Astrocyte (in vitro differentiated cells and primary cell): ENCODE data around the gene RCN2.

Experiments used
- EZH2 ChIP-seq: IDR thresholded peaks from 2 replicates; pipeline ENCODE4 v1.6.1; 2012; ENCODE audit warnings: mild to moderate bottlenecking, low read length, inconsistent platforms; ENCODE audit not compliant: insufficient read depth
- TF ChIP-seq, protein P1 (sequence below): IDR thresholded peaks from 2 replicates; pipeline ENCODE4 v1.5.1; 2011; ENCODE audit warnings: low read depth, mild to moderate bottlenecking, inconsistent platforms, low read length, moderate library complexity; ENCODE audit not compliant: insufficient read depth

DNA sequence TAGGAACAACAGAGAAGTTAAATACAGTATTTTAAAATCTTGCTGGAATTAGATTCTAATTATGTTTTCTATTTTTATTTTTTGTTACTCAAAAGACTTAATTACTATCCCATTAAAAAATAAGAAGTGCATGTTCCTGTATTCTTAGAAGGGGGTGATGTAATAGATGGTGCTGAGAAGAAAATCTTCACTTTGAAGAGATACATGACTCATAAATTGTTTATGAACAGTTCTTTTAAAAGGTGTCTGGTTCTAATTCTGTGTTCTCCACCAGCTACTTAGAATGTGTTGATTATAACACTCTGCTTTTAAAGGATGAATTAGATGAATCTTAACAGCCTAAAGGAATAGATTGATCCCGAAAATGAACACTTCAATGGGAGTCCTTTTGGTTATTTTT is 8.2 kb downstream of the RCN2 start:
- TF ChIP-seq, protein P1, sequence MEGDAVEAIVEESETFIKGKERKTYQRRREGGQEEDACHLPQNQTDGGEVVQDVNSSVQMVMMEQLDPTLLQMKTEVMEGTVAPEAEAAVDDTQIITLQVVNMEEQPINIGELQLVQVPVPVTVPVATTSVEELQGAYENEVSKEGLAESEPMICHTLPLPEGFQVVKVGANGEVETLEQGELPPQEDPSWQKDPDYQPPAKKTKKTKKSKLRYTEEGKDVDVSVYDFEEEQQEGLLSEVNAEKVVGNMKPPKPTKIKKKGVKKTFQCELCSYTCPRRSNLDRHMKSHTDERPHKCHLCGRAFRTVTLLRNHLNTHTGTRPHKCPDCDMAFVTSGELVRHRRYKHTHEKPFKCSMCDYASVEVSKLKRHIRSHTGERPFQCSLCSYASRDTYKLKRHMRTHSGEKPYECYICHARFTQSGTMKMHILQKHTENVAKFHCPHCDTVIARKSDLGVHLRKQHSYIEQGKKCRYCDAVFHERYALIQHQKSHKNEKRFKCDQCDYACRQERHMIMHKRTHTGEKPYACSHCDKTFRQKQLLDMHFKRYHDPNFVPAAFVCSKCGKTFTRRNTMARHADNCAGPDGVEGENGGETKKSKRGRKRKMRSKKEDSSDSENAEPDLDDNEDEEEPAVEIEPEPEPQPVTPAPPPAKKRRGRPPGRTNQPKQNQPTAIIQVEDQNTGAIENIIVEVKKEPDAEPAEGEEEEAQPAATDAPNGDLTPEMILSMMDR, result no peak
- TF ChIP-seq EZH2, result no peak
